Measurements from ENCODE around the gene CFAP70. TPM values are rescaled to one million over a fixed set of nuclear protein-coding genes. Genes with fewer than 3 reads are reported as not detected.
"Not testable (repeated sequence)": the region's sequence is repeated elsewhere in the genome, so short reads cannot be mapped to it uniquely, and the experiment has no call there.

The CFAP70 gene
- total RNA-seq, 1 experiment from 2014 or later: 2.8 TPM

- no peaks in the 10 kb centered on the region for H3K27me3 ChIP-seq
- DNase-seq: no peak
- H3K4me3 ChIP-seq: no peak overlapping the region
- peaks cover 3% of the 10 kb centered on the region; the same call in 1 of the 2 replicates for H3K9me3 ChIP-seq
- no peaks in the 10 kb centered on the region; the same call in none of the 2 replicates for H3K36me3 ChIP-seq
Observed at GRCh38 chr10:73287441-73287840, 71.2 kb downstream of the CFAP70 start.

DNA sequence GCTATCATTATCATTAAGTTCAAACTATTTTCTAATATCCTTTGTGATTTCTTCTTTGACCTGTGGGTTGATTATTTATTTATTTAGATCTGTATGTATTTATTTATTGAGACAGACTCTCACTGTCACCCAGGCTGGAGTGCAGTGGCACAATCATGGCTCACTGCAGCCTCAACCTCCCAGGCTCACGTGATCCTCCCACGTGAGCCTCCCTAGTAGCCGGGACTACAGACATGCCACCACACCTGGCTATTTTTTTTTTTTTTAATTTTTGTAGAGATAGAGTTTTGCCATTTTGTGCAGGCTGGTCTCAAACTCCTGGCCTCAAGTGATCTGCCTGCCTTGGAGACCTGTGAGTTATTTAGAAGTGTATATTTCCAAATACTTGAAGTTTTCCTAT is 77.6 kb downstream of the CFAP70 start:
- H3K9me3 ChIP-seq: no peaks in the 10 kb centered on the region
- no peak for DNase-seq
- H3K36me3 ChIP-seq: no peaks in the 10 kb centered on the region
- no peaks in the 10 kb centered on the region for H3K27me3 ChIP-seq
- no peak overlapping the region for H3K4me3 ChIP-seq

GRCh38 chr10:73264423-73264822 is 94.2 kb downstream of the CFAP70 start:
- no peaks in the 10 kb centered on the region for H3K27me3 ChIP-seq
- no peak for DNase-seq
- 0 out of 2 replicates have a peak, but pooled peaks cover 3% of the 10 kb centered on the region for H3K36me3 ChIP-seq
- peaks cover 3% of the 10 kb centered on the region; the same call in 1 of the 2 replicates for H3K9me3 ChIP-seq
- H3K4me3 ChIP-seq: no peak overlapping the region

GRCh38 chr10:73263693-73264347 is 94.8 kb downstream of the CFAP70 start:
- no peaks in the 10 kb centered on the region for H3K27me3 ChIP-seq
- no peak for DNase-seq
- H3K36me3 ChIP-seq: 0 out of 2 replicates have a peak, but pooled peaks cover 3% of the 10 kb centered on the region
- H3K4me3 ChIP-seq: no peak overlapping the region
- peaks cover 3% of the 10 kb centered on the region; the same call in 1 of the 2 replicates for H3K9me3 ChIP-seq

- H3K9me3 ChIP-seq: peaks cover 3% of the 10 kb centered on the region; the same call in 1 of the 2 replicates
- H3K36me3 ChIP-seq: 0 out of 2 replicates have a peak, but pooled peaks cover 3% of the 10 kb centered on the region
- H3K27me3 ChIP-seq: no peaks in the 10 kb centered on the region
Observed at GRCh38 chr10:73262880-73263555, 95.6 kb downstream of the CFAP70 start.

DNA sequence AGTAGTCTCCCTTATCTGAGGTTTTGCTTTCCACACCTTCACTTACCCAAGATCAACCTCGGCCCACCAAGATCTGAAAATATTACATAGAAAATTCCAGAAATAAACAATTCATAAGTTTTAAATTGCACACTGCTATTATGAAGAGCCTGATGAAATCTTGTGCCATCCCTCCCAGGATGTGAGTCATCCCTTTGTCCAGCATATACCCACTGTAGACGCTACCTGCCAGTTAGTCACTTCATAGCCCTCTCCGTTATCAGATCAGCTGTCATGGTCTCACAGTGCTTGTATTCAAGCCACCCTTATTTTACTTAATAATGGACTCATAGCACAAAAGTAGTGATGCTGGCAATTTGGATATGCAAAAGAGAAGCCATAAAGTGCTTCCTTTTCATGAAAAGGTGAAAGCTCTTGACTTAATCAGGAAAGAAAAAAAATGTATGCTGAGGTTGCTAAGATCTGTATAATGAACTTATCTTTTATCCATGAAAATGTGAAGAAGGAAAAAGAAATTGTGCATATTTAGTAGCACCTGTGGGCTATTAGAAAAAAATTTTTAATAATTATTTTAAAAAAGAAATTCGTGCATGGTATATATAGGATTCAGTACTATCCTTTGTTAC is 96.4 kb downstream of the CFAP70 start:
- Histone ChIP-seq H3K27me3 (no peaks in the 10 kb centered on the region), H3K36me3 (0 out of 2 replicates have a peak, but pooled peaks cover 3% of the 10 kb centered on the region), H3K9me3 (peaks cover 3% of the 10 kb centered on the region; the same call in 1 of the 2 replicates), H3K4me3 (no peak overlapping the region)
- DNase-seq: peak; percentile 69

More at GRCh38 chr10:73262880-73263555, 95.6 kb downstream of the CFAP70 start:
- DNase-seq: no peak
- H3K4me3 ChIP-seq: no peak overlapping the region

DNA sequence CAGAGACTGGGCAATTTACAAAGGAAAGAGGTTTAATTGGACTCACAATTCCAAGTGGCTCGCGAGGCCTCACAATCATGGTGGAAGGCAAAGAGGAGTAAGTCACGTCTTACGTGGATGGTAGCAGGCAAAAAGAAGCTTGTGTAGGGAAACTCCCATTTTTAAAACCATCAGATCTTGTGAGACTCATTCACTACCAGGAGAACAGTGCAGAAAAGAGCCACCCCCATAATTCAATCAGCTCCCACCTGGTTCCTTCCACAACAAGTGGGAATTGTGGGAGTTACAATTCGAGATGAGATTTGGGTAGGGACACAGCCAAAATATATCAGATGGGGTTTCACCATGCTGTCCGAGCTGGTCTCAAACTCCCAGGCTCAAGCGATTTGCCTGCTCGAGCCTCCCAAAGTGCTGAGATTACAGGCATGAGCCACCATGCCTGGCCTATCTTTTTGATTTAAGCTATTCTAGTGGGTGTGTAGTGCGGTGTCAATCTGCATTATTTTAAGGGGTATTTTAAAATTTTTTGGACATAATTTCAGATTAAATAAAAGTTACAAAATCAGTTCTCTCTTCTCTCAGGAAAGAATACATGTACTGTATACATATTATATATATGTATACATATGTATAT is 97.2 kb downstream of the CFAP70 start:
- DNase-seq: no peak
- H3K27me3 ChIP-seq: no peaks in the 10 kb centered on the region
- peaks cover 3% of the 10 kb centered on the region; the same call in 1 of the 2 replicates for H3K9me3 ChIP-seq
- 0 out of 2 replicates have a peak, but pooled peaks cover 3% of the 10 kb centered on the region for H3K36me3 ChIP-seq
- H3K4me3 ChIP-seq: no peak overlapping the region

DNA sequence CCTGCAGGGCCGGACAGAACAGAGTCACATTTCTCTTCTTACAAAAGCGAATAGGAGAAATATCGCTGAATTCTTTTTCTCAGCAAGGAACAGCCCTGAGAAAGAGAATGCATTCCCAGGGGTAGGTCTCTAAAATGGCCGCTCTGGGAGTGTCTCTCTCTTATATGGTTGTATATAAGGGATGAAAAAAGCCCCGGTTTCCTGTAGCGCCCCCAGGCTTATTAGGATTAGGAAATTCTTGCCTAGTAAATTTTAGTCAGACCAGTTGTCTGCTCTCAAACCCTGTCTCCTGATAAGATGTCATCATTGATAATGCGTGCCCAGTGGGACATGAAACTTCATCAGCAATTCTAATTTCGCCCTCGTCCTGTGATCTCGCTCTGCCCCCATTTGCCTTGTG is 100.1 kb downstream of the CFAP70 start:
- not testable (repeated sequence) for DNase-seq, H3K27me3 ChIP-seq, H3K36me3 ChIP-seq, H3K4me3 ChIP-seq, H3K9me3 ChIP-seq

DNA sequence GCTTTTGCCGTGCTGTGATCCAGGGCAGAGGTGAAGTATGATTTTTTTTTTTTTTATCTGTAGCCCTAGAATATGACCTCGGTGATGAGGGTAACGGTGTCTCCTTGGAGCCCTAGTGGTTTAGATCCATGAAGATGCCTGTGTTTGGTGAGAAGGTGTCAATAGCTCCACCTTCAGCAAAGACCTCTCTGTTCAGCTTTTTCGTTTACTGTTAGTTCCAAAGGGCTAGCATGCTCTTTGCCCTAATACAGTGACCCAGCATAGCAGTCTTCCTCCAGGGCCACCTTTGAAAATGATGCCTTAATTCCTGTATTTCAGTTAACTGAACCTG is 105.5 kb downstream of the CFAP70 start:
- H3K4me3 ChIP-seq: peak overlapping the region; percentile 87
- no peaks in the 10 kb centered on the region for H3K9me3 ChIP-seq
- no peaks in the 10 kb centered on the region for H3K27me3 ChIP-seq
- peaks cover 41% of the 10 kb centered on the region for H3K36me3 ChIP-seq
- no peak for DNase-seq

GRCh38 chr10:73252445-73253224 is 106.0 kb downstream of the CFAP70 start, which contains the start of gene MRPS16:
Gene MRPS16, minus strand, starts transcription at chr10:73252644. Its CDS starts 162 bp downstream, at chr10:73252482.
- peaks cover 42% of the 10 kb centered on the region for H3K36me3 ChIP-seq
- H3K9me3 ChIP-seq: no peaks in the 10 kb centered on the region
- peak within 1 kb of the TSS; percentile 87 for H3K4me3 ChIP-seq
- DNase-seq: peak; percentile 96
- H3K27me3 ChIP-seq: no peaks in the 10 kb centered on the region

GRCh38 chr10:73251683-73252444 is 106.8 kb downstream of the CFAP70 start:
- Histone ChIP-seq H3K27me3 (no peaks in the 10 kb centered on the region), H3K9me3 (no peaks in the 10 kb centered on the region), H3K36me3 (peaks cover 45% of the 10 kb centered on the region), H3K4me3 (peak overlapping the region; percentile 87)
- DNase-seq: peak; percentile 2

- DNase-seq: no peak
- Histone ChIP-seq H3K4me3 (no peak overlapping the region), H3K9me3 (no peaks in the 10 kb centered on the region), H3K27me3 (no peaks in the 10 kb centered on the region), H3K36me3 (peaks cover 69% of the 10 kb centered on the region)
Observed at GRCh38 chr10:73248259-73248724, 110.4 kb downstream of the CFAP70 start.

DNA sequence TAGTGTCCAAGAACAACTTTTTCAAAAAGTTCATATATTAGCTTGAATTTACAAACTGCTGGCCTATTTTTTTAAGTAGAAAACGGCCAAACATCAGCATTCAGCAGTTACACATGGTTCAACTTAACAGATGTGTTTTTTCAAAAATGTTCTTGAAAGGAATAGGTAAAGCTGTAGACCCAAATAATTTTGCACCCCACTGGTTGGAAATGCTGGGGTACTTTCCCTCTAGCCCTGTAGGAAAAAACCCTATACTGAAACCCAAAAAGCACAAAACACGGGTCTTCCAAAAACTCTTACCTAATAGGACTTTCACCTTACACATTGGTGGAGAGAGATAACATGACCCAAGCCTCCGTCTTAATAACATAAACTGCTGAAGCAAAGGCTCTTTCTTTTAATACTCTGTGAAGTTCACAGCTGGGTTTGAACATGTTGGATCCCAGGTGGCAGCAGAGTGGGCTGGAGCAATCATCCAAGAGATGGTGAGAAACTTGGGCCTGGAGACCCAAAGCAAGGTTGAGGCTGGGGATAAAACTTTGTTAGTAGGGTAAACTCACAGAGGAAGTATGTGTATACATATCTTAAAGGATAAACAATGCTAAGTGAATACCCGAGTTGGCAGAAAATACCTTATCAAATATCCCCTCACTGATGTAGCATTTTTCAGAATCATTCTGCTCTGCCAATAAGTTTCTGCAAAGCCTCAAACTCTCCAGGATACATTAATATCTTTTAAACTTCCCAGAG is 111.0 kb downstream of the CFAP70 start:
- DNase-seq: peak; percentile 4
- Histone ChIP-seq H3K36me3 (peaks cover 75% of the 10 kb centered on the region), H3K27me3 (no peaks in the 10 kb centered on the region), H3K9me3 (no peaks in the 10 kb centered on the region), H3K4me3 (peak overlapping the region; percentile 88)

DNA sequence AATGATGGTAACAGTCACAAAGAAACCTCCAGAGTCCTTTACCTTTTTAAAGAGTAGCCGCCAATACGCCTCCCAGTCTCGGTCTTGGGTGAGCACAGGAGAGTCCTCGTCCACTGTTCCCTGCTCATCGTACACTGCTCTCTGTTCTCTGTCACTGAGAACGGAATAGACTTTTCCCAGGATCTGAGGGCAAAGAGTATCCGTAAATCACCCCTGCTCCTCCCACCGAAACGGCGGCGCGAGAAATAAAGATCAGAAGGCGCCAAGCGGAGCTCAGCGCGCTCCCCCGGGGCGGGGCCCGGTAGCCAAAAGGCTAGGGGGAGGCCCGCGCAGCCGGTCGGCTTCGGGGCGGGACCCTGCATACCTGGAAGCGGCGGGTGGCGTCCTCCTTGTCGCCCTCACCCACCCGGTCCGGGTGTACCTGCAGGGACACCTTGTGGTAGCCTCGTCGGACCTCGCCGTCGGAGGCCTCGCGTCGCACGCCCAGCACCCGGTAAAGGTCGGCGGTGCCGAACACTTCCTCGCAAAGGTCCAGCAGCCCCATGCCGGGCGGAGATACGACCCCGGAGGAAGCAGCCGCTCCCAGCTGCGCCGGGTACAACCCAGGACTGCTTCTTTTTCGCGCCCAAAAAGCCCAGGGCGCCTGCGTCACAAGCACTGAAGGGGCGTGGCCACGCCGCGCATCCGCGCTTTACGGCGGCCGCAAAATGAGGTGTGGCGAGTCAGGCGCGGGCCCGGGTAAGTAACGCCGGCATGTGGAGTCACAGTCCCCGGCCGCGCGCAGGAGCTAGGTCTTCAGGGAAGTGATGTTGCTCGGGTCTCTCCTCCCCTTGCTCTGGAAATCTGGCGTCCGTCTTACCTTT is 111.8 kb downstream of the CFAP70 start, which contains the start of gene DNAJC9:
TSS of gene DNAJC9 (minus strand) at position 610 of the 863 bp plus-strand sequence. CDS start at position 544, 66 bp downstream.
- Histone ChIP-seq H3K36me3 (peaks cover 79% of the 10 kb centered on the region), H3K4me3 (peak within 1 kb of the TSS; percentile 88), H3K27me3 (no peaks in the 10 kb centered on the region), H3K9me3 (no peaks in the 10 kb centered on the region)
- DNase-seq: peak; percentile 94
